ENCODE measurements around the gene HIPK1. TPM values are rescaled to one million over a fixed set of nuclear protein-coding genes. Genes with fewer than 3 reads are reported as not detected.
A peak's percentile ranks its signal among the peaks of the same experiment; 100 is the strongest.

HIPK1 gene
- total and polyA plus RNA-seq, 2 experiments from 2014 or later, result 7.6 to 23.6 TPM

DNA sequence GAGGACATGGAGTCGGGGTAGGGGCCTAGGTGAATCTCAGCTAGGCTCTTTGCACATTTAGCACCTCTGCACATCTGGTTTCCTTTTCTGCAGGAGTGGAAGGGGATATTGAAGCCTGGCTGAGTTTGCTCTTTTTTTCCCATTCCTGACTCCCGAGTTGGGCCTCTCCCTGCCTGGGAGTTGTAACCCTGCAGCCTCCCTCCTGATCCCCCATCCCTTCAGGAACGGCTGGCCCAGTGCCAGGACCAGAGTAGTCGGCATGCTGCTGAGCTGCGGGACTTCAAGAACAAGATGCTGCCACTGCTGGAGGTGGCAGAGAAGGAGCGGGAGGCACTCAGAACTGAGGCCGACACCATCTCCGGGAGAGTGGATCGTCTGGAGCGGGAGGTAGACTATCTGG is 51.0 kb downstream of the HIPK1 start:
- TF ChIP-seq EZH2 (IDR thresholded peaks at IDR 0.05; ENCODE audit: insufficient read depth, poor library complexity, severe bottlenecking) (no peak), EZH2phosphoT487 (IDR thresholded peaks at IDR 0.05; ENCODE audit: insufficient read depth, low read depth) (no peak)
- H4K20me1 ChIP-seq (ENCODE audit: insufficient read depth), result no peaks in the 10 kb centered on the region
- peak overlapping the region; percentile 74 for H2AFZ ChIP-seq
- H3K36me3 ChIP-seq (ENCODE audit: low read depth), result no peaks in the 10 kb centered on the region
- in situ Hi-C loops (cut with MboI), result loop anchor here (25.0 kb wide), 1 partner anchor 307 kb away; no protein-coding TSS in a partner anchor
- H3K9me2 ChIP-seq (ENCODE audit: insufficient read depth), result no peaks in the 10 kb centered on the region
- peak overlapping the region; percentile 93 for H3K4me2 ChIP-seq (ENCODE audit: unreplicated experiment)
- H3K79me2 ChIP-seq (ENCODE audit: insufficient read depth), result peaks cover 20% of the 10 kb centered on the region
- peak overlapping the region; percentile 74 for H3K4me3 ChIP-seq
- H3K9ac ChIP-seq, result peak overlapping the region; percentile 72
- H3K9me3 ChIP-seq (ENCODE audit: low read depth), result no peaks in the 10 kb centered on the region
- H3K27me3 ChIP-seq (replicated peaks; ENCODE audit: insufficient read depth), result no peaks in the 10 kb centered on the region
- peak overlapping the region; percentile 93 for H3K27ac ChIP-seq
- H3F3A ChIP-seq (ENCODE audit: insufficient read depth), result peaks cover 71% of the 10 kb centered on the region
- H3K4me1 ChIP-seq (ENCODE audit: insufficient read depth), result peaks cover 83% of the 10 kb centered on the region
- peak; percentile 62 for DNase-seq
- 2% methylated on average over 10 of the region's 10 CpGs for WGBS, 2 experiments (ENCODE audit: low coverage in 1 of 2, low lambda C conversion rate in 2 of 2, missing lambda C conversion rate in 2 of 2)

DNA sequence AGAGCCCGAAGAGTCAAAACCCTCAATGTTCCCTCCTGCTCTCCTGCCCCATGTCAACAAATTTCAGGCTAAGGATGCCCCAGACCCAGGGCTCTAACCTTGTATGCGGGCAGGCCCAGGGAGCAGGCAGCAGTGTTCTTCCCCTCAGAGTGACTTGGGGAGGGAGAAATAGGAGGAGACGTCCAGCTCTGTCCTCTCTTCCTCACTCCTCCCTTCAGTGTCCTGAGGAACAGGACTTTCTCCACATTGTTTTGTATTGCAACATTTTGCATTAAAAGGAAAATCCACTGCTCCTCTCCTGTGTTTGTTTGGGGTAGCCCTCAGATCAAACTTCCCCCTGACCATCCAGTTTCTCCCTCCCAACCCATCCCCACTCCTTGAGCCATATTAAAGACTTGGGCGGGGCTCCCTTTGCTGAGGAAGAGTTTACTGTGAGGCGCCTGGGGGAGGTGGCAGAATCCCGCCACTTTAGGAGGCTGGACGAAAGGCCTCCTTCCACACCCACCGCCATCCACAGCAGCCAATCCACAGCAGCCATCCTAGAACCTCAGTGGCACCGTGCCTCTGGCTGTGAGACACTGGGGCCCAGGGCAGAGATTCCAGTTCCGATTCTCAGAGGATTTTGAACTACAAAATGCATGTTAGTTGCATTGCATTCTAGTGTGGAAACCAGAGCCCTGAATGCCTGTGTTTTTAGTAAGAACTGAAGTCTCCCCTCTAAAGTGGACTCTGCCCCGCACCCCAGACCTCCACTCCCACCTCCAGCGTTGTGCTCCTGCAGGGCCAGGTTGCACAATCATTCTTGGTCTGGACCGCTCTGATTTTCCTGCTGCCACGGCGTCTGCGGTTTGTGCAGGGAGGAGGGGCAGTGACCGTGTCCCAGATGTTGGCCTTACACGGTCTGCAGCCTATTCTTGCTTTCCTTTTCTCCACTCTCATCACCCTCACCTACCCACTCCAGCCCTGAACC is 53.1 kb downstream of the HIPK1 start:
- no peaks in the 10 kb centered on the region for H3K9me3 ChIP-seq (ENCODE audit: low read depth)
- in situ Hi-C loops (cut with MboI), result loop anchor here (25.0 kb wide), 1 partner anchor 305 kb away; no protein-coding TSS in a partner anchor
- no peaks in the 10 kb centered on the region for H4K20me1 ChIP-seq (ENCODE audit: insufficient read depth)
- no peaks in the 10 kb centered on the region for H3K9me2 ChIP-seq (ENCODE audit: insufficient read depth)
- peaks cover 61% of the 10 kb centered on the region for H3K4me1 ChIP-seq (ENCODE audit: insufficient read depth)
- WGBS, 2 experiments (ENCODE audit: low coverage in 1 of 2, low lambda C conversion rate in 2 of 2, missing lambda C conversion rate in 2 of 2), result 2% methylated on average over 18 of the region's 18 CpGs
- peak overlapping the region; percentile 68 for H2AFZ ChIP-seq
- peak overlapping the region; percentile 95 for H3K4me2 ChIP-seq (ENCODE audit: unreplicated experiment)
- peak overlapping the region; percentile 78 for H3K9ac ChIP-seq
- H3K79me2 ChIP-seq (ENCODE audit: insufficient read depth), result peaks cover 20% of the 10 kb centered on the region
- TF ChIP-seq EZH2 (IDR thresholded peaks at IDR 0.05; ENCODE audit: insufficient read depth, poor library complexity, severe bottlenecking) (no peak), EZH2phosphoT487 (IDR thresholded peaks at IDR 0.05; ENCODE audit: insufficient read depth, low read depth) (no peak)
- H3K27me3 ChIP-seq (replicated peaks; ENCODE audit: insufficient read depth), result no peaks in the 10 kb centered on the region
- no peaks in the 10 kb centered on the region for H3K36me3 ChIP-seq (ENCODE audit: low read depth)
- peak overlapping the region; percentile 74 for H3K4me3 ChIP-seq
- H3K27ac ChIP-seq, result peak overlapping the region; percentile 88
- H3F3A ChIP-seq (ENCODE audit: insufficient read depth), result peaks cover 50% of the 10 kb centered on the region
- DNase-seq, result peak; percentile 95

DNA sequence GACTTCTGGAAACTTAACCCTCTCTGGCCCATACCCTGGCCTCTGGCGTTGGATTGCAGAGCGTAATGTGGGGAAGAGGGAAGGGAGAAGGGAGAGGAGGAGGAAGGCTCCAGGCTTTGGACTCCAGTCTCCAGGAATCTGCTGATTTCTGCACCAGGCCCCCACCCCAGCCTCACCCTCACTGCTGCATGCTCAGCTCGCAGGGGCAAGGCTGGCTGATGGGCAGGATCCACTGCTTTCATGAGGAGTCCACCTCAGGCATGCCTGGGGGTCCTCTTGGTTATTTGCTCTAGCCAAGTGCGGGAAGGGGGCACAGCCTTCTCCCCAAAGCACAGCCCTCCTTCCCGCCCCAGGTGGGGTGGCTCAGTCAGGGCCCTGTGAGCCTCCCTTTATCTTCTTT is 53.8 kb downstream of the HIPK1 start:
- WGBS, 2 experiments (ENCODE audit: low coverage in 1 of 2, low lambda C conversion rate in 2 of 2, missing lambda C conversion rate in 2 of 2), result 13 to 18% methylated on average over 5 of the region's 5 CpGs
- TF ChIP-seq EZH2 (IDR thresholded peaks at IDR 0.05; ENCODE audit: insufficient read depth, poor library complexity, severe bottlenecking), result no peak
- no peak for TF ChIP-seq EZH2phosphoT487 (IDR thresholded peaks at IDR 0.05; ENCODE audit: insufficient read depth, low read depth)
- Histone ChIP-seq H3K4me1 (ENCODE audit: insufficient read depth) (peaks cover 54% of the 10 kb centered on the region), H3K4me3 (peak overlapping the region; percentile 74), H3K27ac (peak overlapping the region; percentile 88), H3K9me2 (ENCODE audit: insufficient read depth) (no peaks in the 10 kb centered on the region), H3K4me2 (ENCODE audit: unreplicated experiment) (peak overlapping the region; percentile 95), H3K9me3 (ENCODE audit: low read depth) (no peaks in the 10 kb centered on the region), H3K27me3 (replicated peaks; ENCODE audit: insufficient read depth) (no peaks in the 10 kb centered on the region), H2AFZ (peak overlapping the region; percentile 68), H3K79me2 (ENCODE audit: insufficient read depth) (peaks cover 20% of the 10 kb centered on the region), H4K20me1 (ENCODE audit: insufficient read depth) (no peaks in the 10 kb centered on the region), H3K9ac (peak overlapping the region; percentile 78), H3F3A (ENCODE audit: insufficient read depth) (peaks cover 44% of the 10 kb centered on the region), H3K36me3 (ENCODE audit: low read depth) (no peaks in the 10 kb centered on the region)
- DNase-seq, result no peak
- in situ Hi-C loops (cut with MboI), result loop anchor here (25.0 kb wide), 1 partner anchor 304 kb away; no protein-coding TSS in a partner anchor

DNA sequence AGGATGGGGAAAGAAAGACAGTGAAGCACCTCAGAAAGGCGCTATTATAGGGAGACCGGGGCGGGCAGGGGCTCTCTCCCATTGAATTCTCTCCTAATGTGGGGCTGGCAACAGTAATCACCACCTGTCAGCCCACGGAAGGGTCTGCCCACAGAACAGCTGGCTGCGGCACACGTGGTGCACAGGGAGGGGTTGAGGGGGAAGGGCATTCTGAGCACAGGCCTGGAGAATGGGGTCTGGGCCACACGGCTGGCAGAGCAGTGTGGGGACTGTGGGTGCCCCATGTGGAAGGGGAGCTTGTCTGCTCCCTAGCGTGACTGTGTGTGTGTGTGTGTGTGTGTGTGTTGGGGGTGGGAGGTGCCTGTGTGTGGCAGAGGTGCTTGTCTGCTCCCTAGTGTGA is 54.3 kb downstream of the HIPK1 start:
- no peak for DNase-seq
- H3K4me1 ChIP-seq (ENCODE audit: insufficient read depth), result peaks cover 50% of the 10 kb centered on the region
- no peaks in the 10 kb centered on the region for H3K9me2 ChIP-seq (ENCODE audit: insufficient read depth)
- 22 to 24% methylated on average over 8 of the region's 8 CpGs for WGBS, 2 experiments (ENCODE audit: low coverage in 1 of 2, low lambda C conversion rate in 2 of 2, missing lambda C conversion rate in 2 of 2)
- no peaks in the 10 kb centered on the region for H3K9me3 ChIP-seq (ENCODE audit: low read depth)
- H3K9ac ChIP-seq, result peak overlapping the region; percentile 78
- H3K79me2 ChIP-seq (ENCODE audit: insufficient read depth), result peaks cover 20% of the 10 kb centered on the region
- no peak for TF ChIP-seq EZH2phosphoT487 (IDR thresholded peaks at IDR 0.05; ENCODE audit: insufficient read depth, low read depth)
- no peak for TF ChIP-seq EZH2 (IDR thresholded peaks at IDR 0.05; ENCODE audit: insufficient read depth, poor library complexity, severe bottlenecking)
- H3K4me2 ChIP-seq (ENCODE audit: unreplicated experiment), result peak overlapping the region; percentile 95
- peak overlapping the region; percentile 88 for H3K27ac ChIP-seq
- H4K20me1 ChIP-seq (ENCODE audit: insufficient read depth), result no peaks in the 10 kb centered on the region
- peak overlapping the region; percentile 74 for H3K4me3 ChIP-seq
- no peaks in the 10 kb centered on the region for H3K27me3 ChIP-seq (replicated peaks; ENCODE audit: insufficient read depth)
- in situ Hi-C loops (cut with MboI), result loop anchor here (25.0 kb wide), 1 partner anchor 304 kb away; no protein-coding TSS in a partner anchor
- peak overlapping the region; percentile 68; the same call in 1 of the 2 replicates for H2AFZ ChIP-seq
- H3K36me3 ChIP-seq (ENCODE audit: low read depth), result no peaks in the 10 kb centered on the region
- peaks cover 39% of the 10 kb centered on the region for H3F3A ChIP-seq (ENCODE audit: insufficient read depth)
